D721Med (cell line): ENCODE measurements around the gene POLR2L.
A peak's percentile ranks its signal among the peaks of the same experiment; 100 is the strongest.

Experiments used
- DNase-seq: peaks from one replicate; pipeline ENCODE4 v3.0.0; 2011; ENCODE audit warnings: low spot score; ENCODE audit not compliant: insufficient read length
- FAIRE-seq: peaks from 2 replicates; lab custom pipeline; 2011; peaks lifted over from hg19 to GRCh38; lab: Jason Lieb, UNC
- TF ChIP-seq, protein P1 (sequence below): IDR thresholded peaks from 2 replicates; pipeline ENCODE4 v1.5.1; 2012; ENCODE audit warnings: mild to moderate bottlenecking, control low read depth; ENCODE audit not compliant: insufficient read depth; ENCODE audit errors: missing control alignments

POLR2L gene

DNA sequence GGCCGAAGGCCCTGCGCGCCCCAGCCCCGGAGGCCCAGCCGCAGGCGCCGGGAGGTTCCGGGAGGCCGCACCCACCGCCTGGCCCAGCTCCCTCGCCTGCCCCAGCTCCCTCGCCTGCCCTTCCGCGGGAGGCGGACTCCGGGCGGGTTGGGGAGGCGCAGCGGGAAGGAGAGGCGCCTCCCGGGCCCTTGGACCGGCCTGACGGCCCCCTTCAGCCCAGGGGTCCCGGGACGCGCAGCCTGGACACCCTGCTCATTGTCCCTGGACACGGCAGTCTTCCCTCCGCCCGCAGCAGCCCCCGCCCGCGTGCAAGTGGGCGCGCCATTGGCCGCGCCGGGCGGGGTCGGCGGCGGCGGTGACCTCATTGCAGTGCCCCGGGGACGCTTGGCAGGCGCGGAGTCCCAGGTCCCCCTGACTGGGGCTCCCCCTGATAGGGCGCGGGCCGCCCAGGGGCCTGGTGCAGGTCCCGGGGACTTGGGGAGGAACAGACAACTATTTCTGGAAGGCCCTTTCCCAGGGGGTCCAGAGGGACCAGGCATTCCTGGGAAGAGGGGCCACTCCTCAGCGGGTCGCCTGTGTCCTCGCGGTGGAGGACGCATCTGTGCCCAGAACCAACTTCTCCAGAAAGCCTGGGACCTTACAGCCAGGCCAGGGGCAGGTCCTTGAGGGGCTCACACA, 9.1 kb downstream of the POLR2L start:
- no peak for FAIRE-seq
- no peak for DNase-seq
- TF ChIP-seq, protein P1, sequence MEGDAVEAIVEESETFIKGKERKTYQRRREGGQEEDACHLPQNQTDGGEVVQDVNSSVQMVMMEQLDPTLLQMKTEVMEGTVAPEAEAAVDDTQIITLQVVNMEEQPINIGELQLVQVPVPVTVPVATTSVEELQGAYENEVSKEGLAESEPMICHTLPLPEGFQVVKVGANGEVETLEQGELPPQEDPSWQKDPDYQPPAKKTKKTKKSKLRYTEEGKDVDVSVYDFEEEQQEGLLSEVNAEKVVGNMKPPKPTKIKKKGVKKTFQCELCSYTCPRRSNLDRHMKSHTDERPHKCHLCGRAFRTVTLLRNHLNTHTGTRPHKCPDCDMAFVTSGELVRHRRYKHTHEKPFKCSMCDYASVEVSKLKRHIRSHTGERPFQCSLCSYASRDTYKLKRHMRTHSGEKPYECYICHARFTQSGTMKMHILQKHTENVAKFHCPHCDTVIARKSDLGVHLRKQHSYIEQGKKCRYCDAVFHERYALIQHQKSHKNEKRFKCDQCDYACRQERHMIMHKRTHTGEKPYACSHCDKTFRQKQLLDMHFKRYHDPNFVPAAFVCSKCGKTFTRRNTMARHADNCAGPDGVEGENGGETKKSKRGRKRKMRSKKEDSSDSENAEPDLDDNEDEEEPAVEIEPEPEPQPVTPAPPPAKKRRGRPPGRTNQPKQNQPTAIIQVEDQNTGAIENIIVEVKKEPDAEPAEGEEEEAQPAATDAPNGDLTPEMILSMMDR = no peak

DNA sequence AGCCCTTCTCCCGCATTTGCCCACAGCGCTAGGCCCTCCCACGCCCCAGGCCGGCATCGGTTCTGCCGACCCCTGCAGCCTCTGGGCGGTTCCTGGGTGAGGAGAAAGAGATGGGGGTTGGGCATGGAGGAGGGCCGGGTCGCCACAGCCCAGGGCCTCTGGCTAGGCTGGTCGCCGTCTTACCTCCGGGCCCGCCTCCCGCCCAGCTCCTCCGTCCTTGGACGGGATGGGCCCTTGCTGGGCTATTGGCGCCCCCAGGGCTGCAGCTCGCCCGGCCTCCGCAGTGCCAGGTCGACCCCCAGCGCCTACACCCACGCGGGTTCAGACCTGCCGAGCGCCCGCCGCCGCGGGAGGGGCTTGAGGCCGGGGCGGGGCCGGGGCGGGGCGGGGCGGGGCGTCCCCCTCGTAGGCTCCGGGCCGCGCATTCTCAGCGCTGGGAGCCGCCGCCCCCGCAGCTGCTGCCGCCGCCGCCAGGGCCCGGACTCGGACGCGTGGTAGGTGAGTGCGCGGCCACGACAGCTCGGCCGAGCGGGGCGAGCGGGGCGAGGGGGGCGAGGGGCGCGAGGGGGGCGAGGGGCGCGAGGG, 9.7 kb downstream of the POLR2L start, which contains the start of gene CD151:
CD151 (plus strand) TSS at position 424 of the 585 bp plus-strand sequence. CDS start 3,118 bp downstream, outside the sequence.
- DNase-seq (no peak), FAIRE-seq (no peak)

DNA sequence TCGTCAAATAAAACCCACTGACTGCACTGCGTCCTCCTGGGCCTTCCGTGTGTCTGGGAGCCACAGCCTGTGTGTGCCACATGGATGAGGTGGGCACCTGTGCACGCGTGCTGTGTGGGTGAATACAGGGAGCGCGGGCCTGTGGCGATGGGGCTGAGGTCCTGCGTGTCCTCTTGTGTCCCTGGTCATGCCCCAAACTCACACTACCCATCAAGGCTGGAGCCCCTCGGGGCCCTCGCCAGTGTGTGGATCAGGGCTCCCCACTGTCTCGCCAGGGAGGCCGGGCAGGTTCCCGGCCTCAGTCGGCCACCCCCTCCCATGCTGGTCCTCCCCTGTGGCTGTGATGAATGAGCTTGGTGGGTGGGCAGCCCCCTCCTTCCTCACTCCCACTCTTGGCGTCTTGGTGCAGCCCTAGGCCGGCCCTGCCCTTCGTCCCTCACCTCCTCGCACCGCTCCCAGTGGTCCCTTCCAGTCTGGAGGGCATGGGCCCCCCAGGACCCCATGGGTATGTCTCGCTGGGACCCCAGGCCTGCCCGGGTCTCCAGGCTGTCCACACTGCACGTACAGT, 10.3 kb downstream of the POLR2L start:
- no peak for FAIRE-seq

More for the DNA sequence above, 9.7 kb downstream of the POLR2L start, which contains the start of gene CD151:
- TF ChIP-seq, protein P1 = no peak

DNA sequence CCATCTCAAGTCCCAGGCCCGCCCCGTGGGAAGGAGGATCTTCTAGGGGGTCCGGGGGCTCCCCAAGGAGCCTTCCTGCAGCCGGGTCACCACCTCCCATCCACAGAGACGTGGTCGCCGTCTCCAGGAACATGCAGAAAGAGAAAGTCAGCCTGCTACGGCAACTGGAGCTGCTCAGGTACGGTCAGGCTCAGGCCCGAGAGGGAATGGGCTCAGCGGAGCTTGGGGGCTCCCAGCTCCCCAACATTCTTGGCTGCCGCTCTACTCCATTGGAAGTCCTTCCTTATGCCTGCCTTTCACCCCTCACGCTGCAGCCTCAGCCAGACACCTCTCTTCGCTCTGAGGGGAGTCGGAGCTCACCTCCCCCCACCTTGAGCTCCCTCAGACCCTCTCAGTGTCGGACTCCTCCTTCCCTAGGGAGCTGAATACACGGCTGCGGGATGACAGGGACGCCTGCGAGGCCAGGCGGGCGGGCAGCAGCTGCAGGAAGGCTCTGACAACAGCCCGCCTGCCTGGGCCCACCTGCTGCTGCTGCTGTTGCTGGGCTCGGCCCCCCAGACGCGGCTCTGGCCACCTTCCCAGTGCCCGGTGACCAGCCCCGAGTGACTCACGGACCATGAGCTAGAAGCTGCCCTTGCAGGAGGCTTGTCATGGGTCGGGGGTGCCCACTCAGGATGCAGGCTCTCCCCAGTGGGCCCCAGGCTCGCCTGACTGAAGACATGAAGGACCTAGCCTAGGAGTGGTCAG, 11.0 kb downstream of the POLR2L start:
- no peak for DNase-seq

More for the DNA sequence above, 10.3 kb downstream of the POLR2L start:
- TF ChIP-seq, protein P1 = no peak
- DNase-seq = no peak

DNA sequence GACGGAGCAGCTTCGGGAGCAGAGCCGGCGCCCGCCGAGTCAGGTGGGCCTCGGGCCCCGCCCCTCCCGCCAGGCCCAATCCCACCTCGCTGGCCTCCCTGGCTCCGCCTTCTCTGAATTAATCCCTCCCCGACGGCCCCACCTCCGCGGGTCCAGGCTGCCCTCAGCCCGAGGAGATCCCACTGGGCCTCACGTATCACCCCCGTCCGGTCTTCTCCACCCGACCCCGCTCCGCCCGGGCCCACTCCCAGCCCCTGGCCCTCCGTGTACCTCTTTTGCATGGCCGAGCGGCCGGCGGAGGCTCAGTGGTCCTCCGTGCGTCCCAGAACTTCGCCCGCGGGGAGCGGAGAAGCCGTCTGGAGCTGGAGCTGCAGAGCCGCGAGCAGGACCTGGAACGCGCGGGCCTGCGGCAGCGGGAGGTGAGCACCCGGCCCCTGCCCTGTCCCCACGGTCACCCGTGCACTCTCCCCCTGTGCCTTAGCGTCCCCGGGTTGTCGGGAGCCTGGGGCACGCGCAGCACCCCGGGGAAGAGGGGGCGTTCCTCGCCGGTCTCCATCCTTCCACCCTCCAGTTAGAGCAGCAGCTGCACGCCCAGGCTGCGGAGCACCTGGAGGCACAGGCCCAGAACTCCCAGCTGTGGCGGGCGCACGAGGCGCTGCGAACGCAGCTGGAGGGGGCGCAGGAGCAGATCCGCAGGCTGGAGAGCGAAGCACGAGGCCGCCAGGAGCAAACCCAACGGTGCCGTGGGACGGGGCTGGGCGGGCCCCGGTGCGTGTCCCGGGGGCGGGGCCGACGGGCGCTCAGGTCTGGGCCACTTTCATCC, 11.8 kb downstream of the POLR2L start:
- TF ChIP-seq, protein P1 = no peak
- FAIRE-seq (no peak), DNase-seq (peak; percentile 64)

More for the DNA sequence above, 11.0 kb downstream of the POLR2L start:
- TF ChIP-seq, protein P1 = no peak
- no peak for FAIRE-seq

DNA sequence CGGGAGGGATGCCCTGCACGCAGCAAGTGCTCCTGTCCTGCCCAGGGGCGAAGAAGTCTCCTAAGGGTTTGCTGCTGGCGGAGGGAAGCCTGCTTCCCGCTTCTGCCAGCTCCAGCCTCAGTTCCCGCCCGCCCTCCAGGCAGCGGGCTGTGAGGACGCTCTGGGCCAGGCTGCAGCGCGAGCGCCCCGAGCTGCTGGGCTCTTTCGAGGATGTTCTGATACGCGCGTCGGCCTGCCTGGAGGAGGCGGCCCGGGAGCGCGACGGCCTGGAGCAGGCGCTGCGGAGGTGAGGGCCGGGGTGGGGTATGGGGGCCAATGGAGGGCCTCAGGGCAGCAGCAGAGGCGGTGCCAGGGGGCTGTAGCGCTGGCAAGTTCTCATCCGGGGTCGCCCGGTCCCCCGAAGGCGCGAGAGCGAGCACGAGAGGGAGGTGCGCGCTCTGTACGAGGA, 12.5 kb downstream of the POLR2L start:
- TF ChIP-seq, protein P1 = no peak
- FAIRE-seq = no peak
- DNase-seq = no peak
